DMS153 (cell line): Measurements from ENCODE around the gene APBB2.
"Not testable (repeated sequence)": the region's sequence is repeated elsewhere in the genome, so short reads cannot be mapped to it uniquely, and the experiment has no call there.

ENCODE experiments used
- DNase-seq: peaks from one replicate; lab custom pipeline; 2025; lab: John Stamatoyannopoulos, UW

APBB2 gene

GRCh38 chr4:41060352-41061334 lies 153.7 kb downstream of the APBB2 start:
- no peak for DNase-seq

- not testable (repeated sequence) for DNase-seq
Observed at GRCh38 chr4:41059411-41059810, 154.9 kb downstream of the APBB2 start.

GRCh38 chr4:41058426-41058825 lies 155.9 kb downstream of the APBB2 start:
- no peak for DNase-seq

- DNase-seq = no peak
Observed at GRCh38 chr4:41057467-41057866, 156.9 kb downstream of the APBB2 start.

GRCh38 chr4:41052287-41052686 lies 162.1 kb downstream of the APBB2 start:
- no peak for DNase-seq

- no peak for DNase-seq
Observed at GRCh38 chr4:41050880-41051775, 163.2 kb downstream of the APBB2 start.

- no peak for DNase-seq
Observed at GRCh38 chr4:41050116-41050515, 164.2 kb downstream of the APBB2 start.

GRCh38 chr4:41049176-41049575 lies 165.2 kb downstream of the APBB2 start:
- not testable (repeated sequence) for DNase-seq

GRCh38 chr4:41044791-41045190 lies 169.6 kb downstream of the APBB2 start:
- DNase-seq = no peak

- no peak for DNase-seq
Observed at GRCh38 chr4:41044165-41044564, 170.2 kb downstream of the APBB2 start.

GRCh38 chr4:41043465-41043864 lies 170.9 kb downstream of the APBB2 start:
- DNase-seq = no peak

GRCh38 chr4:41041551-41041950 lies 172.8 kb downstream of the APBB2 start:
- no peak for DNase-seq

GRCh38 chr4:41039317-41039716 lies 175.0 kb downstream of the APBB2 start:
- no peak for DNase-seq

- DNase-seq = no peak
Observed at GRCh38 chr4:41038304-41038703, 176.0 kb downstream of the APBB2 start.

GRCh38 chr4:41029098-41029497 lies 185.2 kb downstream of the APBB2 start:
- DNase-seq = no peak

- no peak for DNase-seq
Observed at GRCh38 chr4:41028392-41029076, 185.8 kb downstream of the APBB2 start.

GRCh38 chr4:41026971-41027370 lies 187.4 kb downstream of the APBB2 start:
- no peak for DNase-seq

GRCh38 chr4:41025824-41026223 lies 188.5 kb downstream of the APBB2 start:
- no peak for DNase-seq

GRCh38 chr4:41024556-41025491 lies 189.5 kb downstream of the APBB2 start:
- DNase-seq = no peak

GRCh38 chr4:41022116-41022515 lies 192.2 kb downstream of the APBB2 start:
- DNase-seq = no peak
